ENCODE data around the gene IZUMO1. TPM values are rescaled to one million over a fixed set of nuclear protein-coding genes. Genes with fewer than 3 reads are reported as not detected.

Gene IZUMO1
- total RNA-seq, 4 donors from 2014 or later, result not detected

DNA sequence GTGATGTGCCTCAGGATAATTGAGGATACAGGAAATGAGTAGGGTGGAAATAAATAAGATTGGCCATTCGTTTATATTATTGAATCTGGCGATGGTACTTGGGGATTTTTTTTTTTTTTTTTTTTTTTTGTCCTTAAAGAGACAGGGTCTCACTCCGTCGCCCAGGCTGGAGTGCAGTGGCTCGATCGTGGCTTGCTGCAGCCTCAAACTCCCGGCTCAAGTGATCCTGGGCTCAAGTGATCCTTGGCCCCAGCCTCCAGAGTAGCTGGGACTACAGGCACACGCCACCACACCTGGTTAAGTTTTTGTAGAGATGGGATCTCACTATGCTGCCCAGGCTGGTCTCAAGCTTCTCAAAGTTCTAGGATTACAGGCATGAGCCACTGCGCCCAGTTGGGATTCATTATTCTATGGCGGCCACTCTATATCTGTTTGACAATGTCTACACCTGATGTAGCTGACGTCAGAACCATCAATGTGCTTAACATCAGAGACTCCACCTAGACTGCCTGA is 24.5 kb downstream of the IZUMO1 start:
- no peak for TF ChIP-seq POLR2A (IDR thresholded peaks at IDR 0.05; ENCODE audit: low read depth)
- no peak for TF ChIP-seq EP300 (IDR thresholded peaks at IDR 0.05)
- TF ChIP-seq, protein P1, sequence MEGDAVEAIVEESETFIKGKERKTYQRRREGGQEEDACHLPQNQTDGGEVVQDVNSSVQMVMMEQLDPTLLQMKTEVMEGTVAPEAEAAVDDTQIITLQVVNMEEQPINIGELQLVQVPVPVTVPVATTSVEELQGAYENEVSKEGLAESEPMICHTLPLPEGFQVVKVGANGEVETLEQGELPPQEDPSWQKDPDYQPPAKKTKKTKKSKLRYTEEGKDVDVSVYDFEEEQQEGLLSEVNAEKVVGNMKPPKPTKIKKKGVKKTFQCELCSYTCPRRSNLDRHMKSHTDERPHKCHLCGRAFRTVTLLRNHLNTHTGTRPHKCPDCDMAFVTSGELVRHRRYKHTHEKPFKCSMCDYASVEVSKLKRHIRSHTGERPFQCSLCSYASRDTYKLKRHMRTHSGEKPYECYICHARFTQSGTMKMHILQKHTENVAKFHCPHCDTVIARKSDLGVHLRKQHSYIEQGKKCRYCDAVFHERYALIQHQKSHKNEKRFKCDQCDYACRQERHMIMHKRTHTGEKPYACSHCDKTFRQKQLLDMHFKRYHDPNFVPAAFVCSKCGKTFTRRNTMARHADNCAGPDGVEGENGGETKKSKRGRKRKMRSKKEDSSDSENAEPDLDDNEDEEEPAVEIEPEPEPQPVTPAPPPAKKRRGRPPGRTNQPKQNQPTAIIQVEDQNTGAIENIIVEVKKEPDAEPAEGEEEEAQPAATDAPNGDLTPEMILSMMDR (IDR thresholded peaks at IDR 0.05), result no peak
- TF ChIP-seq POLR2AphosphoS5 (IDR thresholded peaks at IDR 0.05), result no peak
- H3K4me1 ChIP-seq, result peaks cover 40 to 51% (median 47%) of the 10 kb centered on the region in 4 donors
- 75% methylated on average over 8 of the region's 11 CpGs for WGBS
- peaks cover 0 to 45% (median 7%) of the 10 kb centered on the region in 4 donors for H3K36me3 ChIP-seq
- no peaks in the 10 kb centered on the region for H3K9me3 ChIP-seq
- no peak overlapping the region for H3K4me3 ChIP-seq
- no peak overlapping the region for H3K27ac ChIP-seq (replicated peaks in 1 of 4)
- DNase-seq (ENCODE audit: extremely low spot score), result no peak
- no peaks in the 10 kb centered on the region for H3K27me3 ChIP-seq
- intact Hi-C loops (cut with DNase I), result no loop called here

DNA sequence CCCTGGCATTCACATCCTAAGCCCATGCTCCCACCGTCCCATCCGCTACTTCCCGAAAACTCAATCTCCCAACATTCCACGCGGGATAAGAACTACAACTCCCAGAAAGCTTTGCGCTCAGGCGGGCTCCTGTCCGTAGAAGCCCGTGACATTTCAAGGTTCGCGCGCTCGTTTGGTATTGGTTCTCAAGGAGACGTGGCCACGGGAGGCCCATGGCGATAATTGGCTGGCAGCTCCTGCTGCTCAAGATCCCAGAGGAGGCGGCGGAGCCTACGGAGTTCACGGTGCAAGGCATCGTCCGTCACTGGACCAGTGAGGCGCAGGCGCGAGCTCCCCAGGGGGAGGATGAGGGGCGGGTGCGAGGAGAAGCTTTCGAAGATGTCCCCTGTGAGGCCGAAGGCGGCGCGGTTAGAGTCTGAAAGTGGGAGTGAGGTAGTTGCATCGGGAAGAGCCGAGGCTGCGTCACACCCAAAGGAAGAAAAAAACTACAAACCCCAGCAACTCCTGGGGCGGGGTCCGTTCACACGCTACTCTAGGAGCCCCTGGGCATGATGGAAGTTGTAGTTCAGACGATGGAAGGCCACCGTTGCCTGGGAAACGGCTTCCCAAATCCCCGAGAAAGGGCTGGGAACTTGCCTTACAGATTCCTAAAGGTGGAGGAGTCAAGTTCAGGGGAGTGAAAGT is 26.0 kb downstream of the IZUMO1 start:
- Histone ChIP-seq H3K27me3 (no peaks in the 10 kb centered on the region), H3K36me3 (peaks cover 0 to 31% (median 7%) of the 10 kb centered on the region in 4 donors), H3K27ac (replicated peaks in 1 of 4) (peak overlapping the region; percentile 87 to 94 (median 88)), H3K4me3 (peak overlapping the region; percentile 57 to 65 (median 60)), H3K4me1 (peaks cover 51 to 66% (median 62%) of the 10 kb centered on the region in 4 donors), H3K9me3 (no peaks in the 10 kb centered on the region)
- WGBS, result 10% methylated on average over 31 of the region's 42 CpGs
- DNase-seq (ENCODE audit: extremely low spot score), result peak; percentile 100
- intact Hi-C loops (cut with DNase I), result no loop called here
- TF ChIP-seq POLR2AphosphoS5 (IDR thresholded peaks at IDR 0.05), result peak; percentile 58 to 83
- TF ChIP-seq, protein P1 (IDR thresholded peaks at IDR 0.05), result no peak

DNA sequence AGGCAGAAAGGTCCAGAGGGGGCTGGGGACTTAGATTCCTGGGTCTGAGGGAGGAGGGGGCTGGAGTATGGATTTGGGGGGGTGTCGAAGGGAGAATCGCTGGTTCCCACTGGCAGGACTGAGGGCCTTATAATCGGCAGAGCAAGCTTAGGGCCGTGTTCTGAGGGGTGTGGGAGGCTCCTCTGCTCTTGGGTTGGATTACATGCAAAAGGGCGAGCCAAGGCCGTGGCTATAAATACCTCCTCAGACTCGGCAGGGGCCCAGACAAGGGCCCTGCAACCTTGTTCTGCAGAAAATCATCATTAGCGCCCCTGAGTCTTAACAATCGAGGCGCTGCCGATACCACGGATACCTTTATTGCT is 26.5 kb downstream of the IZUMO1 start:
- Histone ChIP-seq H3K27ac (replicated peaks in 1 of 4) (peak overlapping the region; percentile 87 to 94 (median 88)), H3K4me1 (peaks cover 55 to 69% (median 66%) of the 10 kb centered on the region in 4 donors), H3K9me3 (no peaks in the 10 kb centered on the region), H3K4me3 (peak overlapping the region; percentile 57 to 65 (median 60)), H3K36me3 (peaks cover 0 to 31% (median 7%) of the 10 kb centered on the region in 4 donors), H3K27me3 (no peaks in the 10 kb centered on the region)
- no peak for DNase-seq (ENCODE audit: extremely low spot score)
- intact Hi-C loops (cut with DNase I), result no loop called here
- TF ChIP-seq, protein P1 (IDR thresholded peaks at IDR 0.05), result no peak
- TF ChIP-seq EP300 (IDR thresholded peaks at IDR 0.05) (no peak), POLR2A (IDR thresholded peaks at IDR 0.05; ENCODE audit: low read depth) (no peak), POLR2AphosphoS5 (IDR thresholded peaks at IDR 0.05) (no peak)
- 18% methylated on average over 11 of the region's 12 CpGs for WGBS

DNA sequence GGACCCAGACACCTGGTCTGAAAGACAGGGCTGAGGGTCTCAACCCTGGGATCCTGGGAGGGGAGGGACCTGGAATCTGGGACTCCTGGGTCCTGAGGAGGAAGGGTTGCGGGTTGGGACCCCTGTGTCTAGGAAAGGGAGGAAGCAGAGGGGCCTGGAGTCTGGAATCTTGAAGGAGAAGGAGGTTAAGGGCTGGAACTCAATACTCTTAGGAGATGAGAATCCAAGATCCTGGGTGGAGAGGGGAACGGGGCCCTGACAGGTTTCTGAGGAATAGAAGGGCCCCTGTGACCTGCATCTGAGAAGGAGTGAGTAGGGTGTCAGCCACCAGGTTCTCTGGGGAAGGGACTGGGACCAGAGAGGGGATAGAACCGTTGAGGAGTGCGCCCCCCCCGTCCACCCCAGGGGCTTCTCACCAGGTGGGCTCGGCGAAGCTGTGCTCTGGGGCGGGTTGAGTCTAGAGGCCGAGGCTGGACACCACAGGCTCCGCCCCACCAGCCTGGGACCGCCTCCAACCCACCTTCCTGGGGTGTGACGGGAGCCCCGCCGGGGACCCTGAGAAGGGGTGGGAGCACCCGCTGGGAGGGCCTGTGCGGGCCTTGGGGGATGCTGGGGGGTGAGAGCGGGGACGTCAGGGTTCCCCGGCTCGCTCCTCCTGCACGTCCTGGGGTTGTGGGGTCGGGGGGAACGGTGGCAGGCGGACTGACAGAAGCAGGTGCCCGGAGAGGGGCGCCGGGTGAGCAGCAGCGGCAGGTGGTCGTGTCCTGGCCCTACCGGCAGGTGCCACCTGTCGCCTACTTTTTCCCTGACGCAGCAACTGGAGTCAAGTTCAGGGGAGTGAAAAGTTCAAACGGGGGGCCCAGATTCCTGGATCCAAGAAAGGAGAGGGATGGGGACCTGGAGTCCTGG is 27.2 kb downstream of the IZUMO1 start, which contains the start of gene MAMSTR:
Gene MAMSTR (minus strand): TSS at position 463 of the 909 bp plus-strand sequence. CDS start 694 bp downstream, outside the sequence.
- no peaks in the 10 kb centered on the region for H3K9me3 ChIP-seq
- intact Hi-C loops (cut with DNase I), result no loop called here
- no peak for TF ChIP-seq POLR2A (IDR thresholded peaks at IDR 0.05; ENCODE audit: low read depth)
- TF ChIP-seq, protein P1 (IDR thresholded peaks at IDR 0.05), result no peak
- TF ChIP-seq EP300 (IDR thresholded peaks at IDR 0.05), result no peak
- peak in 1 of 2 donors; percentile 13 for TF ChIP-seq POLR2AphosphoS5 (IDR thresholded peaks at IDR 0.05)
- WGBS, result 75% methylated on average over 33 of the region's 33 CpGs
- H3K27me3 ChIP-seq, result no peaks in the 10 kb centered on the region
- no peak for DNase-seq (ENCODE audit: extremely low spot score)
- peaks cover 0 to 31% (median 7%) of the 10 kb centered on the region in 4 donors for H3K36me3 ChIP-seq
- peak within 1 kb of the TSS; percentile 87 to 94 (median 88) for H3K27ac ChIP-seq (replicated peaks in 1 of 4)
- peak within 1 kb of the TSS; percentile 57 to 65 (median 60) for H3K4me3 ChIP-seq
- H3K4me1 ChIP-seq, result peaks cover 59 to 69% (median 67%) of the 10 kb centered on the region in 4 donors

Measured in esophagus muscularis mucosa (tissue), 4 donors.